ENCODE results near the gene CFAP74.
A peak's percentile ranks its signal among the peaks of the same experiment; 100 is the strongest.
"Not testable (repeated sequence)": the region's sequence is repeated elsewhere in the genome, so short reads cannot be mapped to it uniquely, and the experiment has no call there.

Gene CFAP74

GRCh38 chr1:1892763-1893120 lies 110.8 kb downstream of the CFAP74 start:
- H3K4me3 ChIP-seq (ENCODE audit: low read depth, low read length), result no peak overlapping the region
- no peak for TF ChIP-seq CTCF (IDR thresholded peaks at IDR 0.05; ENCODE audit: low read depth, low read length)

- TF ChIP-seq CTCF (IDR thresholded peaks at IDR 0.05; ENCODE audit: low read depth, low read length), result no peak
- peak overlapping the region; percentile 59 for H3K4me3 ChIP-seq (ENCODE audit: low read depth, low read length)
Measured at GRCh38 chr1:1892079-1892762, 111.4 kb downstream of the CFAP74 start.

- TF ChIP-seq CTCF (IDR thresholded peaks at IDR 0.05; ENCODE audit: low read depth, low read length), result no peak
- peak overlapping the region; percentile 59 for H3K4me3 ChIP-seq (ENCODE audit: low read depth, low read length)
Measured at GRCh38 chr1:1891349-1892078, 112.1 kb downstream of the CFAP74 start.

- TF ChIP-seq CTCF (IDR thresholded peaks at IDR 0.05; ENCODE audit: low read depth, low read length), result no peak
- H3K4me3 ChIP-seq (ENCODE audit: low read depth, low read length), result peak within 1 kb of the TSS; percentile 84
Measured at GRCh38 chr1:1890506-1891348, 112.9 kb downstream of the CFAP74 start, which contains the start of gene GNB1. TSS of gene GNB1 (minus strand) at chr1:1891087. CDS start at chr1:1825453, 65,634 bp downstream.

- no peak for TF ChIP-seq CTCF (IDR thresholded peaks at IDR 0.05; ENCODE audit: low read depth, low read length)
- H3K4me3 ChIP-seq (ENCODE audit: low read depth, low read length), result peak overlapping the region; percentile 84
Measured at GRCh38 chr1:1889847-1890505, 113.6 kb downstream of the CFAP74 start.

GRCh38 chr1:1889090-1889750 lies 114.4 kb downstream of the CFAP74 start:
- no peak for TF ChIP-seq CTCF (IDR thresholded peaks at IDR 0.05; ENCODE audit: low read depth, low read length)
- H3K4me3 ChIP-seq (ENCODE audit: low read depth, low read length), result peak overlapping the region; percentile 84

- not testable (repeated sequence) for H3K4me3 ChIP-seq (ENCODE audit: low read depth, low read length)
Measured at GRCh38 chr1:1883890-1884289, 119.7 kb downstream of the CFAP74 start.

Measured in WI38 (cell line).